Transverse colon (tissue), 3 donors: ENCODE data around the gene ASIC2.

Experiments used
- POLR2A ChIP-seq: fragments of 450-650 bp; IDR thresholded peaks from one replicate; pipeline ENCODE4 v1.6.1; 2016; ENCODE audit warnings: antibody characterized with exemption, mild to moderate bottlenecking, moderate library complexity
- POLR2AphosphoS5 ChIP-seq, 3 donors: sonication (generic); formaldehyde crosslinking; IDR thresholded peaks; one replicate each; pipeline ENCODE4 v1.6.1; 2016; ENCODE audit warnings: antibody characterized with exemption in 3 of 3

- no peak for TF ChIP-seq POLR2AphosphoS5 (IDR thresholded peaks at IDR 0.05)
- TF ChIP-seq POLR2A, result no peak
Observed at GRCh38 chr17:33144837-33145236, 148.3 kb downstream of the ASIC2 start.
